Naive thymus-derived CD8-positive, alpha-beta T cell (primary cell): Measurements from ENCODE around the gene MEOX2. TPM values are rescaled to one million over a fixed set of nuclear protein-coding genes. Genes with fewer than 3 reads are reported as not detected.

Experiments
- ATAC-seq, 2 donors: fragments of 150-1000 bp; cut with Tn5 transposase in 1 of 2; sonication (Bioruptor Pico), chemical (Tn5 transposase) in 1 of 2; 1 replicate in 1 of 2; 2 replicates in 1 of 2; pipeline ENCODE4 v1.10.0; 2021; ENCODE audit warnings: mild to moderate bottlenecking in 2 of 2, moderate library complexity in 2 of 2
- POLR2A ChIA-PET: fragments of 350-600 bp; sonication (Branson Sonifier 250); formaldehyde crosslinking; loops from one replicate; lab custom pipeline; 2021; ENCODE audit warnings: antibody characterized with exemption; lab: Charles Lee
- DNase-seq, 10 donors: peaks; one replicate each; pipeline versions ENCODE4 v3.0.0 to v3.0.0-alpha.2; 2020 to 2022
- H3K27ac Mint-ChIP-seq, 10 donors: one replicate each; pipeline ENCODE4 v1.8.0; 2020 to 2022; ENCODE audit warnings: mild to moderate bottlenecking in 10 of 10, mixed read lengths in 10 of 10, moderate library complexity in 4 of 10, inconsistent platforms in 1 of 10
- H3K27me3 Mint-ChIP-seq, 5 donors: one replicate each; pipeline ENCODE4 v1.8.0; 2021 to 2022; ENCODE audit warnings: mixed read lengths in 5 of 5
- H3K36me3 Mint-ChIP-seq, 3 donors: one replicate each; pipeline ENCODE4 v1.8.0; 2020 to 2022; ENCODE audit warnings: mixed read lengths in 3 of 3, mild to moderate bottlenecking in 2 of 3, inconsistent platforms in 1 of 3
- H3K4me1 Mint-ChIP-seq, 4 donors: one replicate each; pipeline ENCODE4 v1.8.0; 2021 to 2022; ENCODE audit warnings: mixed read lengths in 4 of 4
- H3K4me3 Mint-ChIP-seq, 10 donors: one replicate each; pipeline ENCODE4 v1.8.0; 2020 to 2022; ENCODE audit warnings: mild to moderate bottlenecking in 10 of 10, mixed read lengths in 10 of 10, moderate library complexity in 6 of 10, inconsistent platforms in 1 of 10
- H3K9me3 Mint-ChIP-seq, 9 donors: one replicate each; pipeline ENCODE4 v1.8.0; 2020 to 2022; ENCODE audit warnings: mixed read lengths in 9 of 9, mild to moderate bottlenecking in 3 of 9, inconsistent platforms in 1 of 9, moderate library complexity in 1 of 9
- polyA plus RNA-seq, 3 donors: library from polyadenylated mRNA; unstranded; fragments of 300-500 nt; fragmentation: Illumina TruSeq; gene quantifications; one replicate each; pipeline ENCODE4 v1.2.3, GENCODE V29; 2021
- total RNA-seq, 8 experiments: library from RNA in 2 of 8; stranded (reverse) in 2 of 8; gene quantifications; one replicate each; pipeline ENCODE4 v1.2.3 and lab custom pipeline; 2021 to 2026

MEOX2 gene
- total and polyA plus RNA-seq, 5 experiments from 2014 or later: not detected

GRCh38 chr7:15628876-15629275 is 57.6 kb downstream of the MEOX2 start:
- no peak for ATAC-seq
- POLR2A ChIA-PET: no interaction called here
- Mint-ChIP-seq H3K36me3 (no peaks in the 10 kb centered on the region), H3K4me3 (no peak overlapping the region), H3K9me3 (peaks cover 0 to 11% (median 0%) of the 10 kb centered on the region in 9 donors), H3K27ac (no peak overlapping the region), H3K4me1 (no peaks in the 10 kb centered on the region), H3K27me3 (no peaks in the 10 kb centered on the region)
- no peak for DNase-seq

GRCh38 chr7:15626041-15626440 is 60.4 kb downstream of the MEOX2 start:
- Mint-ChIP-seq H3K4me1 (no peaks in the 10 kb centered on the region), H3K4me3 (no peak overlapping the region), H3K9me3 (peaks cover 0 to 14% (median 0%) of the 10 kb centered on the region in 9 donors), H3K27me3 (no peaks in the 10 kb centered on the region), H3K36me3 (no peaks in the 10 kb centered on the region), H3K27ac (no peak overlapping the region)
- POLR2A ChIA-PET: no interaction called here
- ATAC-seq (no peak), DNase-seq (no peak)

DNA sequence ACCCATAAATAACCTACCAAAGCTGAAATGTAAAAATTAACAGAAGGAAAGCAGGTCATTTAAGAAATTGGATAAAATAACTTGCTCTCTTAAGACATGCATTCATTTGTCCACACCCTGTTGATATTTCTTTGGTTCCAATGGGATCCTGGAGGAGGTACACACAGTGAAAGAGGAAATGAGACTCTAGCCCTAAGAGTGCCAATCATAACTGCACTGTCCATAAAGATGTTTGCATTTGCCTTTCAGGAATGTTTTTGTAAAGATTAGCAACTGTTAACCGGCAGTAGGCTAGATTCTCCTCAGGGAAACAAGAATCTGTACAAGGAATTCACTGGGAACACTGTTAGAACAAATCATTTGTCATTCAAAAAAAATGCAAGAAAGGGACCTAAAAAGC is 61.0 kb downstream of the MEOX2 start:
- Mint-ChIP-seq H3K27ac (no peak overlapping the region), H3K4me3 (no peak overlapping the region), H3K36me3 (no peaks in the 10 kb centered on the region), H3K4me1 (no peaks in the 10 kb centered on the region), H3K9me3 (peaks cover 0 to 14% (median 0%) of the 10 kb centered on the region in 9 donors), H3K27me3 (no peaks in the 10 kb centered on the region)
- POLR2A ChIA-PET: no interaction called here
- DNase-seq (no peak), ATAC-seq (no peak)

GRCh38 chr7:15621468-15621867 is 65.0 kb downstream of the MEOX2 start:
- H3K9me3 Mint-ChIP-seq: peaks cover 0 to 11% (median 0%) of the 10 kb centered on the region in 9 donors
- no peaks in the 10 kb centered on the region for H3K36me3 Mint-ChIP-seq
- POLR2A ChIA-PET: no interaction called here
- H3K4me1 Mint-ChIP-seq: no peaks in the 10 kb centered on the region
- H3K4me3 Mint-ChIP-seq: no peak overlapping the region
- ATAC-seq (no peak), DNase-seq (no peak)
- no peak overlapping the region for H3K27ac Mint-ChIP-seq
- H3K27me3 Mint-ChIP-seq: no peaks in the 10 kb centered on the region

GRCh38 chr7:15620491-15621185 is 65.8 kb downstream of the MEOX2 start:
- peaks cover 0 to 9% (median 0%) of the 10 kb centered on the region in 9 donors for H3K9me3 Mint-ChIP-seq
- DNase-seq (no peak), ATAC-seq (no peak)
- no peak overlapping the region for H3K27ac Mint-ChIP-seq
- H3K4me1 Mint-ChIP-seq: no peaks in the 10 kb centered on the region
- H3K4me3 Mint-ChIP-seq: no peak overlapping the region
- POLR2A ChIA-PET: no interaction called here
- no peaks in the 10 kb centered on the region for H3K36me3 Mint-ChIP-seq
- no peaks in the 10 kb centered on the region for H3K27me3 Mint-ChIP-seq

GRCh38 chr7:15618275-15618674 is 68.2 kb downstream of the MEOX2 start:
- no peaks in the 10 kb centered on the region for H3K4me1 Mint-ChIP-seq
- H3K27me3 Mint-ChIP-seq: no peaks in the 10 kb centered on the region
- H3K27ac Mint-ChIP-seq: no peak overlapping the region
- peaks cover 0 to 7% (median 0%) of the 10 kb centered on the region in 9 donors for H3K9me3 Mint-ChIP-seq
- no peak for ATAC-seq
- no peaks in the 10 kb centered on the region for H3K36me3 Mint-ChIP-seq
- no peak for DNase-seq
- H3K4me3 Mint-ChIP-seq: no peak overlapping the region
- POLR2A ChIA-PET: no interaction called here

GRCh38 chr7:15612205-15612604 is 74.3 kb downstream of the MEOX2 start:
- H3K36me3 Mint-ChIP-seq: no peaks in the 10 kb centered on the region
- H3K9me3 Mint-ChIP-seq: peaks cover 0 to 8% (median 2%) of the 10 kb centered on the region in 9 donors
- ATAC-seq (no peak), DNase-seq (no peak)
- no peak overlapping the region for H3K4me3 Mint-ChIP-seq
- no peak overlapping the region for H3K27ac Mint-ChIP-seq
- no peaks in the 10 kb centered on the region for H3K27me3 Mint-ChIP-seq
- no peaks in the 10 kb centered on the region for H3K4me1 Mint-ChIP-seq
- POLR2A ChIA-PET: no interaction called here

DNA sequence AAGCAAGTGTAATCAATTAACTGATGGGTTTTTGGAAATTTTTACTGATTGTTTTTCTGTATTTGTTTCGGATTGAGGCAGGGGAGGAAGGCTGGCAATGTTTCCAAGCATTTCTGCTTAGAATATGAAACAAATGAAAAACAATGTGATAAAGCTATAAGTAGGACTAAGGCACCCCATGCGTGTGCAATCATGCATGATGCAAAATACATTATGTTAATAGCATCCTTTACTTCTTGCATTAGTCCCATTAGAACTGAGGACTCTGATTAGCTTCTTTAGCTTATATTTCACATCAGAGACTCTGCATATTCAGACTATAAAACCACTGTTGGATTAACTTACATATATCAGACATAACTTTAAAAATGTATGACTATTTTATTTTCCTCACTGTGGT is 76.0 kb downstream of the MEOX2 start:
- no peaks in the 10 kb centered on the region for H3K4me1 Mint-ChIP-seq
- H3K27me3 Mint-ChIP-seq: no peaks in the 10 kb centered on the region
- POLR2A ChIA-PET: no interaction called here
- no peak overlapping the region for H3K4me3 Mint-ChIP-seq
- no peak overlapping the region for H3K27ac Mint-ChIP-seq
- no peaks in the 10 kb centered on the region for H3K36me3 Mint-ChIP-seq
- ATAC-seq (no peak), DNase-seq (no peak)
- H3K9me3 Mint-ChIP-seq: peaks cover 0 to 8% (median 2%) of the 10 kb centered on the region in 9 donors

GRCh38 chr7:15609287-15609686 is 77.2 kb downstream of the MEOX2 start:
- no peak overlapping the region for H3K4me3 Mint-ChIP-seq
- DNase-seq: no peak
- ATAC-seq: no peak
- H3K27ac Mint-ChIP-seq: no peak overlapping the region
- no peaks in the 10 kb centered on the region for H3K27me3 Mint-ChIP-seq
- no peaks in the 10 kb centered on the region for H3K4me1 Mint-ChIP-seq
- H3K9me3 Mint-ChIP-seq: peaks cover 0 to 8% (median 2%) of the 10 kb centered on the region in 9 donors
- H3K36me3 Mint-ChIP-seq: no peaks in the 10 kb centered on the region
- POLR2A ChIA-PET: no interaction called here

- H3K27ac Mint-ChIP-seq: no peak overlapping the region
- DNase-seq (no peak), ATAC-seq (no peak)
- POLR2A ChIA-PET: no interaction called here
- no peaks in the 10 kb centered on the region for H3K4me1 Mint-ChIP-seq
- no peaks in the 10 kb centered on the region for H3K27me3 Mint-ChIP-seq
- no peak overlapping the region for H3K4me3 Mint-ChIP-seq
- H3K9me3 Mint-ChIP-seq: peaks cover 0 to 16% (median 6%) of the 10 kb centered on the region in 9 donors
- H3K36me3 Mint-ChIP-seq: no peaks in the 10 kb centered on the region
Observed at GRCh38 chr7:15607529-15608210, 78.8 kb downstream of the MEOX2 start.

DNA sequence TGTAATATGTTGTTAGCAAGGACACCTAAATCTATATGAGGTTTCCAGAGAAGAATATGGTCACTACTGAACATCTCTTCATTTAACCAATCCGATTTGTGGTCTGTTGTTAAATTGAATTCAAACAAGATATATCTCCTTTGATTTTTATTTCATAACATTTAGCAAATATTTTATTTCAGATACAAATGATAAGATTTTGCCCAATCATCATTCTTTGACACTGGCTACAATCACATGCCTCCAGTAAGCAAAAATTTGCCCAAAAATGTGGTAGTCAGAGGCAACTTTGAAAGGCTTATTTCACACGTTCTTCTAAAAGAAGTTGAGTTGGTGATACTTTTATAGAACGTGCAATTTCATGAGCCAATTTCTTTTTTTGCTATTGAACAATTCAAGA is 79.9 kb downstream of the MEOX2 start:
- no peaks in the 10 kb centered on the region for H3K27me3 Mint-ChIP-seq
- DNase-seq (no peak), ATAC-seq (no peak)
- H3K4me1 Mint-ChIP-seq: no peaks in the 10 kb centered on the region
- POLR2A ChIA-PET: no interaction called here
- H3K36me3 Mint-ChIP-seq: no peaks in the 10 kb centered on the region
- H3K27ac Mint-ChIP-seq: no peak overlapping the region
- peaks cover 0 to 15% (median 4%) of the 10 kb centered on the region in 9 donors for H3K9me3 Mint-ChIP-seq
- H3K4me3 Mint-ChIP-seq: no peak overlapping the region

GRCh38 chr7:15604166-15604565 is 82.3 kb downstream of the MEOX2 start:
- DNase-seq: no peak
- H3K36me3 Mint-ChIP-seq: no peaks in the 10 kb centered on the region
- H3K27ac Mint-ChIP-seq: no peak overlapping the region
- no peak overlapping the region for H3K4me3 Mint-ChIP-seq
- H3K9me3 Mint-ChIP-seq: peaks cover 0 to 14% (median 5%) of the 10 kb centered on the region in 9 donors
- no peaks in the 10 kb centered on the region for H3K4me1 Mint-ChIP-seq
- no peak for ATAC-seq
- no peaks in the 10 kb centered on the region for H3K27me3 Mint-ChIP-seq
- POLR2A ChIA-PET: no interaction called here

- H3K27me3 Mint-ChIP-seq: no peaks in the 10 kb centered on the region
- POLR2A ChIA-PET: no interaction called here
- H3K36me3 Mint-ChIP-seq: no peaks in the 10 kb centered on the region
Observed at GRCh38 chr7:15603124-15603523, 83.4 kb downstream of the MEOX2 start.

More at GRCh38 chr7:15603124-15603523, 83.4 kb downstream of the MEOX2 start:
- no peak overlapping the region for H3K27ac Mint-ChIP-seq
- H3K9me3 Mint-ChIP-seq: peaks cover 0 to 14% (median 5%) of the 10 kb centered on the region in 9 donors
- H3K4me3 Mint-ChIP-seq: no peak overlapping the region
- no peak for ATAC-seq
- DNase-seq: no peak
- H3K4me1 Mint-ChIP-seq: no peaks in the 10 kb centered on the region
